Right renal cortex interstitium (tissue), 3 donors: ENCODE measurements around the gene RARA. TPM values are rescaled to one million over a fixed set of nuclear protein-coding genes. Genes with fewer than 3 reads are reported as not detected.

Experiments used
- DNase-seq, 3 donors: peaks; one replicate each; pipeline ENCODE4 v3.0.0-alpha.2; 2013; ENCODE audit warnings: low read depth in 3 of 3, low spot score in 2 of 3
- polyA plus RNA-seq, 3 donors: library from polyadenylated mRNA; unstranded; fragments of 120-200 nt; gene quantifications; one replicate each; pipeline ENCODE4 v1.2.1, GENCODE V29; 2013; ENCODE audit not compliant: insufficient read length in 3 of 3

RARA gene
- polyA plus RNA-seq, 3 donors, result 33.3 to 38.8 (median 35.5) TPM

- no peak for DNase-seq
These were observed 43.3 kb downstream of the RARA start for GRCh38 chr17:40352237-40352778.

GRCh38 chr17:40352779-40353394 is 43.9 kb downstream of the RARA start:
- no peak for DNase-seq

- DNase-seq, result no peak
These were observed 45.5 kb downstream of the RARA start for GRCh38 chr17:40354221-40355122.

- no peak for DNase-seq
These were observed 46.3 kb downstream of the RARA start for GRCh38 chr17:40355123-40355803.

- no peak for DNase-seq
These were observed 47.1 kb downstream of the RARA start for GRCh38 chr17:40355804-40356758.

- no peak for DNase-seq
These were observed 48.3 kb downstream of the RARA start for GRCh38 chr17:40356990-40357881.

- DNase-seq, result no peak
These were observed 49.5 kb downstream of the RARA start for GRCh38 chr17:40358323-40359038.

GRCh38 chr17:40360091-40360490 is 51.1 kb downstream of the RARA start:
- no peak for DNase-seq

GRCh38 chr17:40361063-40361924 is 52.3 kb downstream of the RARA start:
- no peak for DNase-seq

- DNase-seq, result no peak
These were observed 53.1 kb downstream of the RARA start for GRCh38 chr17:40361925-40362695.

- DNase-seq, result no peak
These were observed 53.7 kb downstream of the RARA start for GRCh38 chr17:40362696-40363110.

- DNase-seq, result no peak
These were observed 54.3 kb downstream of the RARA start for GRCh38 chr17:40363111-40363827.

GRCh38 chr17:40364121-40364861 is 55.3 kb downstream of the RARA start, which contains the start of gene GJD3:
Gene GJD3 (minus strand): TSS chr17:40364737. CDS start chr17:40363815, 922 bp downstream.
- no peak for DNase-seq

- no peak for DNase-seq
These were observed 55.9 kb downstream of the RARA start for GRCh38 chr17:40364906-40365305.
